Measurements from ENCODE around the gene EMP1.
"Not testable (repeated sequence)": the region's sequence is repeated elsewhere in the genome, so short reads cannot be mapped to it uniquely, and the experiment has no call there.

Gene EMP1

DNA sequence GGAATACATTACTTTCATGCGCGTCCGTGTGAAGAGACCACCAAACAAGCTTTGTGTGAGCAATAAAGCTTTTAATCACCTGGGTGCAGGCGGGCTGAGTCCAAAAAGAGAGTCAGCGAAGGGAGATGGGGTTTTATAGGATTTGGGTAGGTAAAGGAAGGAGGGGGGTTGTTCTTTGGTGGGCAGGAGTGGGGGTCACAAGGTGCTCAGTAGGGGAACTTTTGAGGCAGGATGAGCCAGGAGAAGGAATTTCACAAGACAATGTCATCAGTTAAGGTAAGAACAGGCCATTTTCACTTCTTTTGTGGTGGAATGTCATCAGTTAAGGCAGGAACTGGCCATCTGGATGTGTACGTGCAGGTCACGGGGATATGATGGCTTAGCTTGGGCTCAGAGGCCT is 63.1 kb downstream of the EMP1 start:
- DNase-seq = not testable (repeated sequence)

DNA sequence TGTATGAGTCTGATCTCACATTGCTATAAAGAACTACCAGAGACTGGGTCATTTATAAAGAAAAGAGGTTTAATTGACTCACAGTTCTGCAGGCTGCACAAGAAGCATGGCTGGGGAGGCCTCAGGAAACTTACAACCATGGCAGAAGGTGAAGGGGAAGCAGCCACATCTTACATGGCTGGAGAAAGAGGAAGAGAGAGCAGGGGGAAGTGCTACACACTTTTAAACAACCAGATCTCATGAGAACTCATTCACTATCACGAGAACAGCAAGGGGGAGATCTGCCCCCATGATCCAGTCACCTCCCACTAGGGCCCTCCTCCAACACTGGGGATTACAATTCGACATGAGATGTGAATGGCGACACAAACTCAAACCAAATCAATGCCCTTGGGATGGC is 71.3 kb downstream of the EMP1 start:
- DNase-seq = not testable (repeated sequence)

DNA sequence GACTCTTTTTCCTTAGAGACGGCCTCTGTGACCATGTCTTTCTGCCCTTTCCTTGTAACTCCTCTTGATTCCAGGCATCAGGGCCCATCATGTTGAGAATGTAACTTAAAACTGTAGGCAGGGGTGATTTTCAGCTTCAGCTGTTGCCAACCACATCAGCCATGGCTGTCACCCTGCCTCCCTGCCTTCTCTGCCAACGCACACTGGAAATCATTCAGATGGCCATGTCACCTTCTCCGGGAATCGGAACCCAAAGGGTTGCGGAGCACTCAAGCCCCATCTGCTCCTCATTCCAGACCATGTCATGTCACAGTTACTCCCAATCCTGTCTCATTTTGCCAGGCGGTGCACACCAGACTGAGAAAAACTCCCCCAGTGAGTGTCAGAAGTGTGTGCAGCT is 72.1 kb downstream of the EMP1 start:
- no peak for DNase-seq
